Panc1 (cell line): ENCODE measurements around the gene LYRM4.

Experiments used
- POLR2AphosphoS5 ChIP-seq: IDR thresholded peaks from 2 replicates; pipeline ENCODE4 v1.6.1; 2012; ENCODE audit warnings: mild to moderate bottlenecking, low read depth, low read length, moderate library complexity
- TF ChIP-seq, protein P1 (sequence below): fragments of 450-650 bp; IDR thresholded peaks from 2 replicates; pipeline ENCODE4 v1.5.1; 2017; ENCODE audit warnings: mild to moderate bottlenecking
- TF ChIP-seq, protein P2 (sequence below), 2 experiments: IDR thresholded peaks; 2 replicates each; pipeline ENCODE4 v1.6.1; 2011 to 2012; ENCODE audit warnings: low read depth in 2 of 2, control low read depth in 1 of 2, low read length in 1 of 2, mild to moderate bottlenecking in 1 of 2, moderate library complexity in 1 of 2; ENCODE audit not compliant: insufficient read depth in 1 of 2

DNA sequence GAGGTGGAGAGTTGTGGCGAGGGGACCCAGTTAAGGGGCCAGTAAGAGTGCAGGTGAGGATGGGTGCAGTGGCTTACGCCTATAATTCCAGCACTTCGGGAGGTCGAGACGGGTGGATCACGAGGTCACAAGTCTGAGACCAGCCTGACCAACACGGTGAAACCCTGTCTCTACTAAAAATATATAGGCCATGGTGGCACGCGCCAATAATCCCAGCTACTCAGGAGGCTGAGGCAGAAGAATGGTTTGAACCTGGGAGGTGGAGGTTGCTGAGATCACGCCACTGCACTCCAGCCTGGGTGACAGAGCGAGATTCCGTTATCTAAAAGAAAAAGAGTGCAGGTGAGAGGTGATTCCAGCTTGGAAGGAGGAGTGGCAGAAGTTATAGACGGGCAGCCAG lies 147.7 kb downstream of the LYRM4 start:
- TF ChIP-seq, protein P1, sequence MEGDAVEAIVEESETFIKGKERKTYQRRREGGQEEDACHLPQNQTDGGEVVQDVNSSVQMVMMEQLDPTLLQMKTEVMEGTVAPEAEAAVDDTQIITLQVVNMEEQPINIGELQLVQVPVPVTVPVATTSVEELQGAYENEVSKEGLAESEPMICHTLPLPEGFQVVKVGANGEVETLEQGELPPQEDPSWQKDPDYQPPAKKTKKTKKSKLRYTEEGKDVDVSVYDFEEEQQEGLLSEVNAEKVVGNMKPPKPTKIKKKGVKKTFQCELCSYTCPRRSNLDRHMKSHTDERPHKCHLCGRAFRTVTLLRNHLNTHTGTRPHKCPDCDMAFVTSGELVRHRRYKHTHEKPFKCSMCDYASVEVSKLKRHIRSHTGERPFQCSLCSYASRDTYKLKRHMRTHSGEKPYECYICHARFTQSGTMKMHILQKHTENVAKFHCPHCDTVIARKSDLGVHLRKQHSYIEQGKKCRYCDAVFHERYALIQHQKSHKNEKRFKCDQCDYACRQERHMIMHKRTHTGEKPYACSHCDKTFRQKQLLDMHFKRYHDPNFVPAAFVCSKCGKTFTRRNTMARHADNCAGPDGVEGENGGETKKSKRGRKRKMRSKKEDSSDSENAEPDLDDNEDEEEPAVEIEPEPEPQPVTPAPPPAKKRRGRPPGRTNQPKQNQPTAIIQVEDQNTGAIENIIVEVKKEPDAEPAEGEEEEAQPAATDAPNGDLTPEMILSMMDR, result no peak
- TF ChIP-seq, protein P2, sequence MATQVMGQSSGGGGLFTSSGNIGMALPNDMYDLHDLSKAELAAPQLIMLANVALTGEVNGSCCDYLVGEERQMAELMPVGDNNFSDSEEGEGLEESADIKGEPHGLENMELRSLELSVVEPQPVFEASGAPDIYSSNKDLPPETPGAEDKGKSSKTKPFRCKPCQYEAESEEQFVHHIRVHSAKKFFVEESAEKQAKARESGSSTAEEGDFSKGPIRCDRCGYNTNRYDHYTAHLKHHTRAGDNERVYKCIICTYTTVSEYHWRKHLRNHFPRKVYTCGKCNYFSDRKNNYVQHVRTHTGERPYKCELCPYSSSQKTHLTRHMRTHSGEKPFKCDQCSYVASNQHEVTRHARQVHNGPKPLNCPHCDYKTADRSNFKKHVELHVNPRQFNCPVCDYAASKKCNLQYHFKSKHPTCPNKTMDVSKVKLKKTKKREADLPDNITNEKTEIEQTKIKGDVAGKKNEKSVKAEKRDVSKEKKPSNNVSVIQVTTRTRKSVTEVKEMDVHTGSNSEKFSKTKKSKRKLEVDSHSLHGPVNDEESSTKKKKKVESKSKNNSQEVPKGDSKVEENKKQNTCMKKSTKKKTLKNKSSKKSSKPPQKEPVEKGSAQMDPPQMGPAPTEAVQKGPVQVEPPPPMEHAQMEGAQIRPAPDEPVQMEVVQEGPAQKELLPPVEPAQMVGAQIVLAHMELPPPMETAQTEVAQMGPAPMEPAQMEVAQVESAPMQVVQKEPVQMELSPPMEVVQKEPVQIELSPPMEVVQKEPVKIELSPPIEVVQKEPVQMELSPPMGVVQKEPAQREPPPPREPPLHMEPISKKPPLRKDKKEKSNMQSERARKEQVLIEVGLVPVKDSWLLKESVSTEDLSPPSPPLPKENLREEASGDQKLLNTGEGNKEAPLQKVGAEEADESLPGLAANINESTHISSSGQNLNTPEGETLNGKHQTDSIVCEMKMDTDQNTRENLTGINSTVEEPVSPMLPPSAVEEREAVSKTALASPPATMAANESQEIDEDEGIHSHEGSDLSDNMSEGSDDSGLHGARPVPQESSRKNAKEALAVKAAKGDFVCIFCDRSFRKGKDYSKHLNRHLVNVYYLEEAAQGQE (IDR thresholded peaks at IDR 0.05; ENCODE audit: insufficient read depth in 1 of 2, low read depth in 2 of 2, low read length in 1 of 2), result no peak
- no peak for TF ChIP-seq POLR2AphosphoS5
